ENCODE data around the gene KRTAP1-1.
"Not testable (repeated sequence)": the region's sequence is repeated elsewhere in the genome, so short reads cannot be mapped to it uniquely, and the experiment has no call there.

Gene KRTAP1-1

DNA sequence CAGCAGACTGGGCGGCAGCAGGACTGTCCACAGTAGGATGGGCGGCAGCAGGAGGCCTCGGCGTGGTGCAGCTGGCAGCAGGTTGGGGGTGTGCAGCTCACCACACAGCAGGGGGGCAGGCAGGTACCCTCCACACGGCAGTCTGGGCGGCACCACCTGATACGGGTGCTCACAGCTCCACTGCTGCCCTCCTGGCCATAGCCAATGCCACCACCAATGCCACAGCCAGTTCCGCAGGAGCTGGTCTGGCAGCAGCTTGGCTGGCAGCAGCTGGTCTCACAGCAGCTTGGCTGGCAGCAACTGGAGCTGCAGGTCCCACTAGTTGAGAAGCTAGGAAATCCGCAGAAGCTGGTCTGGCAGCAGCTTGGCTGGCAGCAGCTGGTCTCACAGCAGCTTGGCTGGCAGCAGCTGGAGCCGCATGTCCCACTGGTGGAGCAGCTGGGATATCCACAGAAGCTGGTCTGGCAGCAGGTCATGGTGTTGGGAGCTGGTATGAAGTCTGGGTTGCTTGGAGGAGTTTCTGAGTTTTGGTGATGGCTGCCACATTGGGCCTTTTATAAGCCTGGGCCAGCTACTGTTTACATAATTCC lies 6.8 kb downstream of the KRTAP1-1 start, which contains the start of gene KRTAP1-3:
KRTAP1-3 (minus strand) TSS at position 529 of the 590 bp plus-strand sequence; CDS start at position 476, 53 bp downstream.
- H3K4me1 ChIP-seq (ENCODE audit: control insufficient read depth in 1 of 2, insufficient read depth in 2 of 2, low read length in 2 of 2); H3K4me3 ChIP-seq (ENCODE audit: low read depth in 1 of 2, low read length in 2 of 2); H3K27ac ChIP-seq (ENCODE audit: low read depth, low read length); H3K27me3 ChIP-seq (ENCODE audit: control insufficient read depth in 1 of 2, insufficient read depth in 2 of 2, low read length in 2 of 2); H3K9ac ChIP-seq (ENCODE audit: low read depth in 1 of 2, low read length in 2 of 2); H3K36me3 ChIP-seq (ENCODE audit: control insufficient read depth in 1 of 2, insufficient read depth in 2 of 2, low read length in 2 of 2); H3K9me3 ChIP-seq (ENCODE audit: control insufficient read depth in 1 of 2, low read length in 2 of 2): not testable (repeated sequence)

DNA sequence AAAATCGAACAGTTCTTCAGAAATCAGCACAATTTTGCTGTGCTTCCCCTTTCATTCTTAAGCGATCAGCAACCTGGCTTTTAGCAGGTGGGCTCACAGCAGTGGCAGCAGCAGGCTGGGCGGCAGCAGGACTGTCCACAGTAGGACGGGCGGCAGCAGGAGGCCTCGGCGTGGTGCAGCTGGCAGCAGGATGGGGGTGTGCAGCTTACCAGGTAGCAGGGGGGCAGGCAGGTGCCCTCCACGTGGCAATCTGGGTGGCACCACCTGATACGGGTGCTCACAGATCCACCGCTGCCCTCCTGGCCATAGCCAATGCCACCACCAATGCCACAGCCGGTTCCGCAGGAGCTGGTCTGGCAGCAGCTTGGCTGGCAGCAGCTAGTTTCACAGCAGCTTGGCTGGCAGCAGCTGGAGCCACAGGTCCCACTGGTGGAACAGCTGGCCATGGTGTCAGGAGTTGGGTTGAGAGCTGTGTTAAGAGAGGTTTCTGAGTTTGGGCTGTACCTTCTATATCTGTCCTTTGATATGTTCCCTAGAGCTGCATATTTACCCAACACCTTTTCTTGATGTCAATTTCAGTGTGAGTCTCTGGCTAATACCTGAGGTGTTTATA lies 11.5 kb downstream of the KRTAP1-1 start, which contains the start of gene KRTAP1-4:
KRTAP1-4 (minus strand) TSS at position 563 of the 613 bp plus-strand sequence; CDS start at position 446, 117 bp downstream.
- no peaks in the 10 kb centered on the region for H3K4me1 ChIP-seq (ENCODE audit: control insufficient read depth in 1 of 2, insufficient read depth in 2 of 2, low read length in 2 of 2)
- H3K9ac ChIP-seq (ENCODE audit: low read depth in 1 of 2, low read length in 2 of 2), result no peak within 1 kb of the TSS
- peaks cover 0 to 3% of the 10 kb centered on the region in 2 donors for H3K27me3 ChIP-seq (ENCODE audit: control insufficient read depth in 1 of 2, insufficient read depth in 2 of 2, low read length in 2 of 2)
- no peak within 1 kb of the TSS for H3K27ac ChIP-seq (ENCODE audit: low read depth, low read length)
- H3K4me3 ChIP-seq (ENCODE audit: low read depth in 1 of 2, low read length in 2 of 2), result no peak within 1 kb of the TSS
- H3K9me3 ChIP-seq (ENCODE audit: control insufficient read depth in 1 of 2, low read length in 2 of 2), result no peaks in the 10 kb centered on the region
- no peaks in the 10 kb centered on the region for H3K36me3 ChIP-seq (ENCODE audit: control insufficient read depth in 1 of 2, insufficient read depth in 2 of 2, low read length in 2 of 2)

DNA sequence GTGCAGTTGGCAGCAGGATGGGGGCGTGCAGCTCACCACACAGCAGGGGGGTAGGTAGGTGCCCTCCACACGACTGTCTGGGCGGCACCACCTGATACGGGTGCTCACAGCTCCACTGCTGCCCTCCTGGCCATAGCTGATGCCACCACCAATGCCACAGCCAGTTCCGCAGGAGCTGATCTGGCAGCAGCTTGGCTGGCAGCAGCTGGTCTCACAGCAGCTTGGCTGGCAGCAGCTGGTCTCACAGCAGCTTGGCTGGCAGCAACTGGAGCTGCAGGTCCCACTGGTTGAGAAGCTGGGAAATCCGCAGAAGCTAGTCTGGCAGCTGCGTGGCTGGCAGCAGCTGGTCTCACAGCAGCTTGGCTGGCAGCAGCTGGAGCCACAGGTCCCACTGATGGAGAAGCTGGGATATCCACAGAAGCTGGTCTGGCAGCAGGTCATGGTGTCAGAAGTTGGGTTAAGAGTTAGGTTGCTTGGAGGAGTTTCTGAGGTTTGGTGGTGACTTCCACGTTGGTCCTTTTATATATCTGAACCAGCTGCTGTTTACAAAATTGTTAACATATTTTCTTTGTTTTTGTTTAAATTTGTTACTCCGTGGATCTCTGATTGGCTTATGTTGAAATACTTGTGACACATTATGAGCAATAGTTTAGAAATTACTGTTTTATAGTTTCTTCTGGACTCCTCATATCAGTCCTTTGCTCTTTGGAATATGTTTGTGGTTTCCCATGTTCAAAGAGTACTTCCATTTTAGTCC lies 14.4 kb downstream of the KRTAP1-1 start, which contains the start of gene KRTAP1-5:
KRTAP1-5 (minus strand) TSS at position 494 of the 757 bp plus-strand sequence; CDS start at position 441, 53 bp downstream.
- H3K9ac ChIP-seq (ENCODE audit: low read depth in 1 of 2, low read length in 2 of 2), result no peak within 1 kb of the TSS
- no peaks in the 10 kb centered on the region for H3K36me3 ChIP-seq (ENCODE audit: control insufficient read depth in 1 of 2, insufficient read depth in 2 of 2, low read length in 2 of 2)
- no peak within 1 kb of the TSS for H3K27ac ChIP-seq (ENCODE audit: low read depth, low read length)
- no peaks in the 10 kb centered on the region for H3K4me1 ChIP-seq (ENCODE audit: control insufficient read depth in 1 of 2, insufficient read depth in 2 of 2, low read length in 2 of 2)
- no peaks in the 10 kb centered on the region for H3K9me3 ChIP-seq (ENCODE audit: control insufficient read depth in 1 of 2, low read length in 2 of 2)
- no peak within 1 kb of the TSS for H3K4me3 ChIP-seq (ENCODE audit: low read depth in 1 of 2, low read length in 2 of 2)
- H3K27me3 ChIP-seq (ENCODE audit: control insufficient read depth in 1 of 2, insufficient read depth in 2 of 2, low read length in 2 of 2), result peaks cover 0 to 3% of the 10 kb centered on the region in 2 donors

DNA sequence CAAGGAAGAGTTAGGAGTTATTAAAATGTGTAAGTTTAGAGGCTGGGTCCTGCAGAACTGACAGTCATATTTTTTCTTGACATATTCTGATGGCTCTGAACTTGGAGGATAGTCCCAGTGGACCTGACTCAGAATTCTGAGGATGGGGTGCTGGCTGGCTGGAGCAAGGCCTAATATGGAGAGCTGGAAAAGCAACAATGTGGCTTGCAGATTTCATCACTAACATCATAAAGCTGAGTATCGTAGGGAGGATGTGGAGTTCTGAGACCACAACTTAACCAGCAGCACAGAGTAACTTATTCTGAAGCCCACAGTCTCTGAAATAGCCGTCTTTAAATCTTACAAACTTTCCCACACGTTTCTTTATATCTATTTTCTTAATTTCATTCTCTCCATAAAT lies 16.6 kb downstream of the KRTAP1-1 start:
- Histone ChIP-seq H3K9me3 (ENCODE audit: control insufficient read depth in 1 of 2, low read length in 2 of 2) (no peaks in the 10 kb centered on the region), H3K4me3 (ENCODE audit: low read depth in 1 of 2, low read length in 2 of 2) (no peak overlapping the region), H3K27ac (ENCODE audit: low read depth, low read length) (no peak overlapping the region)

DNA sequence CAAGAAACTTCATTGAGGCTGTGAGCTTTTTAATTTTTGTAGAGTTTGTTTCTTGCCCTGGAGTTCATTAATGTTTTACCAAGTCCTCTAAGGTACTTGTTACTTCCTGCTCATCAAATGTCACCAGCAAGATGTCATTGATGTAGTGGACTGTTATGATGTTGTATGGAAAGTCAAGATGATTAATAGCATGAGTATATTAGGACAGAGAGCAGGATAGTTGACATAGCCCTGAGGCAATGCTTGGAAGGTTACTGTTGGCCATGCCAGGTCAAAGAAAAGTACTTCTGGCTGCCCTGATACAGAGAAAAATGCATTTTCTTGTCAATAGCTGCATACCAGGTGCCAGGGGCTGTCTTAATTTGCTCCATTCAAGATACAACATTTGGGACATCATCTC lies 20.9 kb downstream of the KRTAP1-1 start:
- Histone ChIP-seq H3K9ac (ENCODE audit: low read depth in 1 of 2, low read length in 2 of 2) (no peak overlapping the region), H3K9me3 (ENCODE audit: control insufficient read depth in 1 of 2, low read length in 2 of 2) (no peaks in the 10 kb centered on the region), H3K27me3 (ENCODE audit: control insufficient read depth in 1 of 2, insufficient read depth in 2 of 2, low read length in 2 of 2) (no peaks in the 10 kb centered on the region), H3K4me1 (ENCODE audit: control insufficient read depth in 1 of 2, insufficient read depth in 2 of 2, low read length in 2 of 2) (no peaks in the 10 kb centered on the region), H3K27ac (ENCODE audit: low read depth, low read length) (no peak overlapping the region), H3K36me3 (ENCODE audit: control insufficient read depth in 1 of 2, insufficient read depth in 2 of 2, low read length in 2 of 2) (no peaks in the 10 kb centered on the region), H3K4me3 (ENCODE audit: low read depth in 1 of 2, low read length in 2 of 2) (no peak overlapping the region)

More for the DNA sequence above, 16.6 kb downstream of the KRTAP1-1 start:
- H3K9ac ChIP-seq (ENCODE audit: low read depth in 1 of 2, low read length in 2 of 2), result no peak overlapping the region
- no peaks in the 10 kb centered on the region for H3K4me1 ChIP-seq (ENCODE audit: control insufficient read depth in 1 of 2, insufficient read depth in 2 of 2, low read length in 2 of 2)
- peaks cover 0 to 3% of the 10 kb centered on the region in 2 donors for H3K27me3 ChIP-seq (ENCODE audit: control insufficient read depth in 1 of 2, insufficient read depth in 2 of 2, low read length in 2 of 2)
- no peaks in the 10 kb centered on the region for H3K36me3 ChIP-seq (ENCODE audit: control insufficient read depth in 1 of 2, insufficient read depth in 2 of 2, low read length in 2 of 2)

DNA sequence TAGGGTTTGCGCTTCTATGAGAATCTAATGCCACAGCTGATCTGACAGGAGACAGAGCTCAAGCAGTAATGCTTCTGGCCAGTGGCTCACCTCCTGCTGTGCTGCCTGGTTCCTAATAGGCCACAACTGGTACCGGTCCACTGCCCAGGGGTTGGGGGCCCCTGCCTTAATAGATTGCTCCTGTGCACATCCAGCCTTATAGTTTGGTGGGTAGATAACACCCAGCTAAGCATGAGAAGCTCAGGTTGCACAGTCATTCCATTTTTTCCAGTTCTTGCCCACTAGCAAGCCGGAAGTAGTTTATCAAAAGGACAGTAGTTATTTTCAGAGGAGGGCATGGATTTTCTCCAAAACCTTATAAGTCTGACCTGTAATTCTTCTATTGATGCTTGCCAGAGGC lies 21.8 kb downstream of the KRTAP1-1 start:
- H3K9me3 ChIP-seq (ENCODE audit: control insufficient read depth in 1 of 2, low read length in 2 of 2), result no peaks in the 10 kb centered on the region
- no peaks in the 10 kb centered on the region for H3K27me3 ChIP-seq (ENCODE audit: control insufficient read depth in 1 of 2, insufficient read depth in 2 of 2, low read length in 2 of 2)
- H3K4me3 ChIP-seq (ENCODE audit: low read depth in 1 of 2, low read length in 2 of 2), result no peak overlapping the region
- no peak overlapping the region for H3K27ac ChIP-seq (ENCODE audit: low read depth, low read length)
- no peak overlapping the region for H3K9ac ChIP-seq (ENCODE audit: low read depth in 1 of 2, low read length in 2 of 2)
- H3K4me1 ChIP-seq (ENCODE audit: control insufficient read depth in 1 of 2, insufficient read depth in 2 of 2, low read length in 2 of 2), result no peaks in the 10 kb centered on the region
- no peaks in the 10 kb centered on the region for H3K36me3 ChIP-seq (ENCODE audit: control insufficient read depth in 1 of 2, insufficient read depth in 2 of 2, low read length in 2 of 2)

DNA sequence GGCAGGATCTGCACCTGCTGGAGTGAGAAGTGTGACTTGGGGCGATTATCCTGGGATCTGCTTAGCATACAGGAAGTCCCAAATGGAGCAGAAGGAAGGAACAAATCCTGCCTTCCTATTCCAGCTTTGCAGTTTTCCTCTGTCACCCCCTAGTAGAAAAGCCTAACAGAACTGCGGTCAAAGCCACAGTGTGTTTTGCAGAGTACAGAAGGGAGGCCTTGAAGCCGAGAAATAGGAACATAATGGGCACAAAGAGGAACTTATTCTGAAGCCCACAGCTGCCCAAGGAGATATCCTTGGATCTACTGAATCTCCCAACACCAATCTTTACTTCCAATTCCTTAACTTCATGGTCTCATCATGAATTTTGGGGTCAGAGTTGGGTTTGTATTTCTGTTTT lies 22.7 kb downstream of the KRTAP1-1 start:
- H3K4me1 ChIP-seq (ENCODE audit: control insufficient read depth in 1 of 2, insufficient read depth in 2 of 2, low read length in 2 of 2), result no peaks in the 10 kb centered on the region

DNA sequence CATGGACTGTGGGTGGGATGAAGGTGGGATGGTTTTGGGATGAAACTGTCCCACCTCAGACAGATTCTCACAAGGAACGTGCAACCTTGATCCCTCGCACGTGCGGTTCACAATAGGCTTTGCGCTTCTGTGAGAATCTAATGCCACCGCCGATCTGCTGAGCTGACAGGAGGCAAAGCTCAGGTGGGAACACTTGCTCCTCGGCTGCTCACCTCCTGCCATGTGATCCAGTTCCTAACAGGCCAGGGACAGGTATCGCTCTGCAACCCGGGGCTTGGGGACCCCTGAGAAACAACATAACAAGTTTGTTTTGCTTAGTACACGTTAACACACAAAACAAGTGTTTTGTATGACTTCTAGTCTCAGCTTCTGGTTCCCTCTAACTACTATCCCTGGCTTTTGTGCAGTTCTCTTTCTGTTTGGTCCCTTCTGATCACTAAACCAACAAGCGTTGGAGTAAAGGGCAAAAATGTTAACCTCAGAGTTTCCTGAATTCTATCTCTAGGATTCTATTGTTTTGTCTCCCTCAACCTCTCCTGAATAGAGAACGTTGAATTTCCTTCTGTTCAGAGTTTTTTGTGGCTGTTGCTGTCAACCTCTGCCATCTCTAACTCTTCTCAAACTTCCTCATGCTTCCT lies 24.6 kb downstream of the KRTAP1-1 start:
- Histone ChIP-seq H3K9ac (ENCODE audit: low read depth in 1 of 2, low read length in 2 of 2) (no peak overlapping the region), H3K36me3 (ENCODE audit: control insufficient read depth in 1 of 2, insufficient read depth in 2 of 2, low read length in 2 of 2) (no peaks in the 10 kb centered on the region), H3K27ac (ENCODE audit: low read depth, low read length) (no peak overlapping the region), H3K27me3 (ENCODE audit: control insufficient read depth in 1 of 2, insufficient read depth in 2 of 2, low read length in 2 of 2) (no peaks in the 10 kb centered on the region), H3K9me3 (ENCODE audit: control insufficient read depth in 1 of 2, low read length in 2 of 2) (no peaks in the 10 kb centered on the region), H3K4me3 (ENCODE audit: low read depth in 1 of 2, low read length in 2 of 2) (no peak overlapping the region), H3K4me1 (ENCODE audit: control insufficient read depth in 1 of 2, insufficient read depth in 2 of 2, low read length in 2 of 2) (no peaks in the 10 kb centered on the region)

More for the DNA sequence above, 22.7 kb downstream of the KRTAP1-1 start:
- Histone ChIP-seq H3K27me3 (ENCODE audit: control insufficient read depth in 1 of 2, insufficient read depth in 2 of 2, low read length in 2 of 2) (no peaks in the 10 kb centered on the region), H3K27ac (ENCODE audit: low read depth, low read length) (no peak overlapping the region), H3K4me3 (ENCODE audit: low read depth in 1 of 2, low read length in 2 of 2) (no peak overlapping the region), H3K9me3 (ENCODE audit: control insufficient read depth in 1 of 2, low read length in 2 of 2) (no peaks in the 10 kb centered on the region), H3K9ac (ENCODE audit: low read depth in 1 of 2, low read length in 2 of 2) (no peak overlapping the region), H3K36me3 (ENCODE audit: control insufficient read depth in 1 of 2, insufficient read depth in 2 of 2, low read length in 2 of 2) (no peaks in the 10 kb centered on the region)

DNA sequence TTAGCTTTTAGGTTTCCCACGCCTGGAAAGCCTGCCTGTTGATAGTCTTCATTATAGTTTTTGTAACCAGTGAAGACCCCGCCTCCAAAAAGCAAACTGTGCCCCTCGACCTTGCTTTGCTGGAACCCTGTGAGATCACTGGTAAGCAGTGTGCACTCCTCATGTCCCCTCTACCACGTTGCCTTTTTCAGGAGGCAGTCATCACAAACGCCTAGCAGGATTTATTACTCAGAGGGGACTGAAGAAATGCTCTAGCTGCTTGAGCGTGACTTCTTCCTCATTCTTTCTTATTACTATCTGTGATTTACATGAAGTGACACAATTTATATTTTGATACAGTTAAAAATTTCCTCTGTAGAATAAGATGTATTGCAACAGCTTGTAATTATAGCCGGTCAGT lies 25.8 kb downstream of the KRTAP1-1 start:
- no peak overlapping the region for H3K9ac ChIP-seq (ENCODE audit: low read depth in 1 of 2, low read length in 2 of 2)
- no peaks in the 10 kb centered on the region for H3K36me3 ChIP-seq (ENCODE audit: control insufficient read depth in 1 of 2, insufficient read depth in 2 of 2, low read length in 2 of 2)
- no peak overlapping the region for H3K27ac ChIP-seq (ENCODE audit: low read depth, low read length)
- no peaks in the 10 kb centered on the region for H3K9me3 ChIP-seq (ENCODE audit: control insufficient read depth in 1 of 2, low read length in 2 of 2)
- no peaks in the 10 kb centered on the region for H3K4me1 ChIP-seq (ENCODE audit: control insufficient read depth in 1 of 2, insufficient read depth in 2 of 2, low read length in 2 of 2)
- no peaks in the 10 kb centered on the region for H3K27me3 ChIP-seq (ENCODE audit: control insufficient read depth in 1 of 2, insufficient read depth in 2 of 2, low read length in 2 of 2)
- no peak overlapping the region for H3K4me3 ChIP-seq (ENCODE audit: low read depth in 1 of 2, low read length in 2 of 2)

DNA sequence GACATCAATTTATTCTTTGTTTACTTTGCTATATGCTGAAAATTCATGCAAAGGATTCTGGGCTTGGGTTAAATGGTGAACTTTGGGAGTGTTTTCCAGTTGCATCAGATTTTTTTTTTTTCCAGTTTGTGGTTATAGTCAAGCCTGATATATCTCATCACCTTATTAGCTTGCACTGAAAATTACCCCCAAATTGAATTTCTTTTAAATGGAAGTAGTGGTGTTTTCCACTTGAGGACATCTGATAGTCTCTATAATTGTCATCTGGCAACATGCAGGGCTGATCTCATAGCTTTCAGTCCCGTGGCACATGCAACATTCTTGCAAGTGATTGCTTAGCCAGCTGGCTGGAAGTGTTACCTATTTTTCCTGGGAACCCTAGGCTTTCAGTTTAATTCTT lies 27.6 kb downstream of the KRTAP1-1 start:
- Histone ChIP-seq H3K4me3 (ENCODE audit: low read depth in 1 of 2, low read length in 2 of 2) (no peak overlapping the region), H3K27ac (ENCODE audit: low read depth, low read length) (no peak overlapping the region), H3K36me3 (ENCODE audit: control insufficient read depth in 1 of 2, insufficient read depth in 2 of 2, low read length in 2 of 2) (no peaks in the 10 kb centered on the region), H3K27me3 (ENCODE audit: control insufficient read depth in 1 of 2, insufficient read depth in 2 of 2, low read length in 2 of 2) (no peaks in the 10 kb centered on the region), H3K4me1 (ENCODE audit: control insufficient read depth in 1 of 2, insufficient read depth in 2 of 2, low read length in 2 of 2) (no peaks in the 10 kb centered on the region), H3K9me3 (ENCODE audit: control insufficient read depth in 1 of 2, low read length in 2 of 2) (no peaks in the 10 kb centered on the region), H3K9ac (ENCODE audit: low read depth in 1 of 2, low read length in 2 of 2) (no peak overlapping the region)

All from duodenal mucosa (tissue), 2 donors.